ENCODE results near the gene SLC29A1. TPM values are rescaled to one million over a fixed set of nuclear protein-coding genes. Genes with fewer than 3 reads are reported as not detected.
"Not testable (repeated sequence)": the region's sequence is repeated elsewhere in the genome, so short reads cannot be mapped to it uniquely, and the experiment has no call there.

Gene SLC29A1
- 27.3 and 37.0 TPM in 2 replicates for total RNA-seq

GRCh38 chr6:44223319-44224028 is at the start of gene SLC29A1:
SLC29A1 (plus strand) TSS chr6:44223595; CDS start chr6:44227314, 3,719 bp downstream.
- peak in 1 of 2 donors; percentile 78 for DNase-seq (ENCODE audit: low read depth in 2 of 2)

GRCh38 chr6:44176130-44176761 is 47.1 kb upstream of the SLC29A1 start:
- DNase-seq (ENCODE audit: low read depth in 2 of 2), result no peak

GRCh38 chr6:44176762-44177509 is 46.5 kb upstream of the SLC29A1 start:
- DNase-seq (ENCODE audit: low read depth in 2 of 2), result peak in 1 of 2 donors; percentile 64

DNA sequence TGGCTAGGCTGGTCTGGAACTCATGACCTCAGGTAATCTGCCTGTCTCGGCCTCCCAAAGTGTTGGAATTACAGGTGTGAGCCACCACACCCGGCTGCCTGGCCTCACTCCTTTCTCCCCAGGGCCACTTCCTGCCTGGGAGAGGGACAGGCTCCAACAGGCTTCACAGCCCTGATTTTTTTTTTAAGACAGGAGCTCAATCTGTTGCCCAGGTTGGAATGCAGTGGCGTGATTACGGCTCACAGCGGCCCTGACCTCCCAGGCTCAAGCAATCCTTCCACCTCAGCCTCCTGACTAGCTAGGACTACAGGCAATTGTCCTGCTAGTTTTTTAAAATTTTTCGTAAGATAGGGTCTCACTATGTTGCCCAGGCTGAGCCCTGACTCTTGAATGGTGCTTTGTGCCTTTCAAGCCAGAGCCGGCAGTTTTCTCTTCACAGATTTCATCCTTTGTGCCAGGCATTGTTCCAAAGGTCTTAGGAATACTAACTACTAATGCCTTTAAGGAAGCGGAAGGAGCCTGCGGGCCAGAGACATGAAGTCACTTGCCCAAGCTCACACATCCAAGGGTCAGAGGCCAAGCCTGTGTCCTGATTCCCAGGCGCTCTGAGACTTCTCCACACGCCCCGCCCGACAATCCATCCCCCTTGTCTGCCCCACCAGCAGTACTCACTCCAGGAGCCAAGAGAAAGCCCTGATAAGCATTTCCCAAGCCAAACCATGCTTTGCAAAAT is 45.5 kb upstream of the SLC29A1 start:
- DNase-seq (ENCODE audit: low read depth in 2 of 2), result peak in 1 of 2 donors; percentile 94

- DNase-seq (ENCODE audit: low read depth in 2 of 2), result no peak
Observed at GRCh38 chr6:44178424-44179071, 44.8 kb upstream of the SLC29A1 start.

DNA sequence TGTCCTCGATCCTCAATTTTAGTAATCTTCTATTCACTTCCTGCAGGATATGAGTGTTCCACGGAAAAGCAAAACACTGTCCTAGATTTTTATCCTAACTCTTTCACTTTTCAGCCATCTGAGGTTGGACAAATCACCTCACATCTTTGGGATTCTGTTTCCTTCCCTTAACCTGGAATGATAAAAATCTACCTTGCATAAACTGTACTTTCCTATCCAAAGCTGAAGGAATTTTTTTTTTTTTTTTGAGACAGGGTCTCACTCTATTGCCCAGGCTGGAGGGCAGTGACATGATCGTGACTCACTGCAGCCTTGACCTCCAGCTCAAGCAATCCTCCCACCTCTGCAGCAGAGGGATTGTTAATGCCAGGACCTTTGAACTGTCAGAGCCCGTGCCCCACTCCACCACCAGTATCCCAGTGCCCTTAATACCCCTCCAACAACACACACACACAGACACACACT is 44.3 kb upstream of the SLC29A1 start:
- DNase-seq (ENCODE audit: low read depth in 2 of 2), result peak in 1 of 2 donors; percentile 64

GRCh38 chr6:44179648-44180047 is 43.7 kb upstream of the SLC29A1 start:
- DNase-seq (ENCODE audit: low read depth in 2 of 2), result no peak

- no peak for DNase-seq (ENCODE audit: low read depth in 2 of 2)
Observed at GRCh38 chr6:44180406-44180805, 43.0 kb upstream of the SLC29A1 start.

GRCh38 chr6:44180886-44181285 is 42.5 kb upstream of the SLC29A1 start:
- DNase-seq (ENCODE audit: low read depth in 2 of 2), result no peak

DNA sequence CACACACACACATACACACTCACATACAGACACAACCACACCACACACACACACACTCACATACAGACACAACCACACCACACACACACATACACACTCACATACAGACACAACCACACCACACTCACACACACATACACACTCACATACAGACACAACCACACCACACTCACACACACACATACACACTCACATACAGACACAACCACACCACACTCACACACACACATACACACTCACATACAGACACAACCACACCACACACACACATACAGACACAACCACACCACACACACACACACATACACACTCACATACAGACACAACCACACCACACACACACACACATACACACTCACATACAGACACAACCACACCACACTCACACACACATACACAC is 41.6 kb upstream of the SLC29A1 start:
- not testable (repeated sequence) for DNase-seq (ENCODE audit: low read depth in 2 of 2)

DNA sequence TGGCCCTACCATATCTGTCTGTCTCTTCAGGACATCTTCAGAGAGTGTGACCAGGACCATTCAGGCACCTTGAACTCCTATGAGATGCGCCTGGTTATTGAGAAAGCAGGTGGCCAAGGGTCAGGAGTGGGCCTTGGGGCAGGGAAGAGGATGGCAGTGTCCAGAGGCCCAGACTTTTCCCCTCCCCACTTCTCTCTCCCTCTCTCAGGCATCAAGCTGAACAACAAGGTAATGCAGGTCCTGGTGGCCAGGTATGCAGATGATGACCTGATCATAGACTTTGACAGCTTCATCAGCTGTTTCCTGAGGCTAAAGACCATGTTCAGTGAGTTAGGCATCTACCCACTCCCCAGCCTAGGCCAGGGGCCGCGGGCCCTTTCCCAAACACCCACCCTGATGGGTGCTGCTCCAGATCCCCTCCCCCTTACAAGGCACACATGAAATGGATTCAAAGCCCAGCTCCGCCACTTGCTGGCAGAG is 40.4 kb upstream of the SLC29A1 start:
- no peak for DNase-seq (ENCODE audit: low read depth in 2 of 2)

DNA sequence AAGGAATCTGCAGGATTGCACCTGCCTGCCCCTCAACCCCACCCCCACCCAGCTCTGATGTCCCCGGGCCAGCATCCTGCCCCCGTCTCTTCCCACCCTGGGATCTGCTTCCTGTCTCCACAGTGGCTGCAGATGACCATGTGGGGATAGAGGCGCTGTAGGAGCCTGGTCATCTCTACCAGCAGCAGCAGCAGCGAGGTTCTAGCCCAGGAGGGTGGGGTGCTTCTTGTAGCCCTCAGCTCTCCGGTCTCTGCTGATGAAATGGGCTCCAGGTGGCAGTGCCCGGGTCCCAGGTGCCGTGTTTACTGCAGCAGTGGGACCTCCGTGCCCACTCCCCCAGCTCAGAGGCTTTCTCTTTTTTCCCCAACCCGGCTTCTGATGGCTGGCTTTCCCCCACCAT is 39.6 kb upstream of the SLC29A1 start:
- no peak for DNase-seq (ENCODE audit: low read depth in 2 of 2)

- not testable (repeated sequence) for DNase-seq (ENCODE audit: low read depth in 2 of 2)
Observed at GRCh38 chr6:44185356-44185755, 38.0 kb upstream of the SLC29A1 start.

DNA sequence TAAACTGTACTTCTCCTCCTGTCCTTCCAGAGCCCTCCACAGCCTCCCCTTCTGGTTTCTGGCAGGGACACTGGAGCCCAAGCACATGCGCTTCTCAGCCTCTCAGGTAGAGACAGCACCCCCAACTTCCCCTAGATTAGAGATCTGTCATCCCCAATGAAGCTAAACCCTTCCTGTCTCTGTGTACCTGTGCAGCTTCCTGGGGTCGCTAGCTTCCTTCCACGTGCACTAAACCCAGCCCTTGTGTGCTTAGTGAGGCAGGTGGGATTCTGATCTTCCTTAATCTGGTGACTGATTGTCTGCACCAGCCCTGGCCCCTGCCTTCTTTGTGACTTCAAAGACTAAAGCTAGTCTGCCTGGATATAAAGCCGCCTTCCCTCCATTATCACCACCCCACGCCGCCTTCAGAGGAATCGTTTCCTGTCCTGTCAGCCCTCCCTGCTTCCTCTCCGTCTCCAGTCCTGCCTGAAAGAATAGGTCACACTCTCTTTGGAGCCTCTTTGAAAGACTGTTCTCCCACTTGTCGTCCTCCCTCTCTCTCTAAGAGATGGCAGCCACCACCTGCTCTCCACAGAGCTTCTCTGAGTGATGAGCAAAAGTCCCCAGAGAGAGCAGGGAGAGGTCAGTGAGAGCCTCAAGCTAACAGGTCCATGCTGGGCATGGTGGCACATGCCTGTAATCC is 37.3 kb upstream of the SLC29A1 start:
- peak in 1 of 2 donors; percentile 33 for DNase-seq (ENCODE audit: low read depth in 2 of 2)

GRCh38 chr6:44186635-44187025 is 36.8 kb upstream of the SLC29A1 start:
- peak; percentile 35 to 73 for DNase-seq (ENCODE audit: low read depth in 2 of 2)

DNA sequence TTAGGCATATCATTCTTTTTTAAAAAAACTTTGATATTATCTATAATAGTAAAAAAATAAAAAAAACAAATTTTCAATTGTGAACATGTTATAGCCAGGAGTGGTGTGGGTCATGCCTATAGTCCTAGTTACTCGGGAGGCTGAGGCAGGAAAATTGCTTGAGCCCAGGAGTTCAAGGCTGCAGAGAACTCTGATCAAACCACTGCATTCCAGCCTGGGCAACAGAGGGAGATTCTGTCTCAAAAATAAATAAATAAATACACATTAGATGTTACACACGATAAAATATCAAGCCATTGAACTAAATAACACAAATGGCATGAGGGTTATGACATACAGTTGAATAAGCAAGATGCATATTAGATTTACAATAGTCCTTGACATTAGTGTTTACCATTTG is 34.6 kb upstream of the SLC29A1 start:
- no peak for DNase-seq (ENCODE audit: low read depth in 2 of 2)

GRCh38 chr6:44189257-44189656 is 34.1 kb upstream of the SLC29A1 start:
- no peak for DNase-seq (ENCODE audit: low read depth in 2 of 2)

DNA sequence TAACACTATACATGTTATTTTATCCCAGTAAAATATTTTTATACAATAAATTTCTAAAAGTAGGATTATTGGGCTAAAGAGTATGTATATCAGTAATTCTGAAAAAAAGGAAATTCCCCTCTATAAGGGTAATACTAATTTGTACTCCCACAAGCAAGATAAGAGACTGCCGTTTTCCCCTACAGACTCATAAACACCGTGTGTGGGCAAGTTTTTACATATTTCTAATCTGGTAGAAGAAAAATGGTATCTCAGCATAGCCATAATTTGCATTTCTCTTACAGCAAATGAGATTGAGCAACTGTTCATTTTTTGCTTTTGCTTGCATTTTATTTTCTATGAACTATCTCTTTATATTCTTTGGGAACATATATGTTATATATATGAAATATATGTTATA is 32.7 kb upstream of the SLC29A1 start:
- no peak for DNase-seq (ENCODE audit: low read depth in 2 of 2)

GRCh38 chr6:44192428-44193041 is 30.9 kb upstream of the SLC29A1 start:
- DNase-seq (ENCODE audit: low read depth in 2 of 2), result peak in 1 of 2 donors; percentile 55
